GM21619 (cell line): Measurements from ENCODE around the gene INHA.

Experiments
- ATAC-seq: cut with Tn5 transposase; IDR thresholded peaks from one replicate; pipeline ENCODE4 v1.9.1; 2021; ENCODE audit not compliant: unreplicated experiment

The INHA gene

GRCh38 chr2:219540784-219541504 lies 31.2 kb upstream of the INHA start:
- no peak for ATAC-seq

- peak; percentile 46 for ATAC-seq
Observed at GRCh38 chr2:219541611-219542180, 30.4 kb upstream of the INHA start.

GRCh38 chr2:219542931-219543595 lies 29.0 kb upstream of the INHA start:
- ATAC-seq = peak; percentile 37

- ATAC-seq = peak; percentile 70
Observed at GRCh38 chr2:219543596-219544358, 28.3 kb upstream of the INHA start, which contains the start of the genes CHPF and TMEM198. TSS of gene CHPF (minus strand) at chr2:219543809. CDS start at chr2:219543538, 271 bp downstream. TSS of gene TMEM198 (plus strand) at chr2:219544028. CDS start at chr2:219544728, 700 bp downstream.

GRCh38 chr2:219544567-219544966 lies 27.5 kb upstream of the INHA start:
- no peak for ATAC-seq

GRCh38 chr2:219545295-219545942 lies 26.7 kb upstream of the INHA start:
- ATAC-seq = no peak

- no peak for ATAC-seq
Observed at GRCh38 chr2:219545943-219546352, 26.2 kb upstream of the INHA start.

GRCh38 chr2:219547621-219548020 lies 24.5 kb upstream of the INHA start:
- no peak for ATAC-seq

GRCh38 chr2:219548990-219549389 lies 23.1 kb upstream of the INHA start:
- ATAC-seq = no peak

- no peak for ATAC-seq
Observed at GRCh38 chr2:219549619-219550018, 22.5 kb upstream of the INHA start.

GRCh38 chr2:219551441-219552381 lies 20.4 kb upstream of the INHA start:
- peak; percentile 20 for ATAC-seq

- ATAC-seq = peak; percentile 91
Observed at GRCh38 chr2:219552382-219553167, 19.5 kb upstream of the INHA start.

- ATAC-seq = no peak
Observed at GRCh38 chr2:219553168-219553417, 19.0 kb upstream of the INHA start.

- ATAC-seq = no peak
Observed at GRCh38 chr2:219553463-219553963, 18.6 kb upstream of the INHA start.

- no peak for ATAC-seq
Observed at GRCh38 chr2:219554350-219554749, 17.8 kb upstream of the INHA start.

- ATAC-seq = no peak
Observed at GRCh38 chr2:219555956-219556355, 16.2 kb upstream of the INHA start.

GRCh38 chr2:219556413-219556812 lies 15.7 kb upstream of the INHA start:
- no peak for ATAC-seq

- ATAC-seq = no peak
Observed at GRCh38 chr2:219557320-219557719, 14.8 kb upstream of the INHA start.
